ENCODE measurements around the gene ANAPC15.
"Not testable (repeated sequence)": the region's sequence is repeated elsewhere in the genome, so short reads cannot be mapped to it uniquely, and the experiment has no call there.

- TF ChIP-seq EP300, CTCF, POLR2A (IDR thresholded peaks at IDR 0.05): not testable (repeated sequence)
Observed at GRCh38 chr11:72142086-72142485, 29.6 kb upstream of the ANAPC15 start.

Measured in stomach (tissue), 4 donors.